Gastroesophageal sphincter (tissue), 4 donors: Measurements from ENCODE around the gene ACTN4. TPM values are rescaled to one million over a fixed set of nuclear protein-coding genes. Genes with fewer than 3 reads are reported as not detected.

Experiments
- ATAC-seq: fragments of 150-250 bp; one replicate; pipeline ENCODE4 v1.9.1; 2016; ENCODE audit warnings: mild to moderate bottlenecking, moderate library complexity
- H3K27ac ChIP-seq, 4 donors: fragments of 200-600 bp; sonication (generic) in 3 of 4; 1 replicate in 3 of 4; 2 replicates in 1 of 4; pipeline ENCODE4 v1.5.1; 2016 to 2019
- H3K27me3 ChIP-seq: fragments of 200-600 bp; sonication (generic); one replicate; pipeline ENCODE4 v1.5.1; 2019
- H3K36me3 ChIP-seq, 2 donors: fragments of 200-600 bp; sonication (generic); one replicate each; pipeline ENCODE4 v1.5.1; 2019; ENCODE audit warnings: control low read depth in 1 of 2
- H3K4me1 ChIP-seq, 3 donors: fragments of 200-600 bp; sonication (generic); 1 replicate in 2 of 3; 2 replicates in 1 of 3; pipeline ENCODE4 v1.5.1; 2016 to 2019; ENCODE audit warnings: control low read depth in 2 of 3
- H3K4me3 ChIP-seq, 2 donors: fragments of 200-600 bp; sonication (generic); one replicate each; pipeline ENCODE4 v1.5.1; 2019; ENCODE audit warnings: mild to moderate bottlenecking in 1 of 2, moderate library complexity in 1 of 2
- H3K9me3 ChIP-seq, 3 donors: fragments of 200-600 bp; sonication (generic); one replicate each; pipeline ENCODE4 v1.5.1; 2017 to 2019; ENCODE audit warnings: control low read depth in 2 of 3
- CTCF ChIP-seq, 4 experiments: fragments of 200-600 bp in 2 of 4; fragments of 450-650 bp in 2 of 4; sonication (generic) in 1 of 4; IDR thresholded peaks; one replicate each; pipeline ENCODE4 v1.5.1; 2017 to 2019; ENCODE audit warnings: antibody characterized with exemption in 4 of 4, mild to moderate bottlenecking in 2 of 4, moderate library complexity in 2 of 4
- EP300 ChIP-seq: sonication (generic); formaldehyde crosslinking; IDR thresholded peaks from one replicate; pipeline ENCODE4 v1.6.1; 2017; ENCODE audit warnings: antibody characterized with exemption, mild to moderate bottlenecking
- POLR2A ChIP-seq, 2 donors: fragments of 450-650 bp; IDR thresholded peaks; one replicate each; pipeline ENCODE4 v1.6.1; 2017; ENCODE audit warnings: antibody characterized with exemption in 2 of 2, mild to moderate bottlenecking in 2 of 2, moderate library complexity in 1 of 2
- POLR2AphosphoS5 ChIP-seq: sonication (generic); formaldehyde crosslinking; IDR thresholded peaks from one replicate; pipeline ENCODE4 v1.6.1; 2017; ENCODE audit warnings: antibody characterized with exemption
- WGBS, 2 donors: methylation state at CpG; one replicate each; pipeline ENCODE4 v1.1.5; 2018; ENCODE audit warnings: low coverage in 1 of 2; 5-methylcytosine and 5-hydroxymethylcytosine counted together
- total RNA-seq, 4 donors: library from RNA; depleted of rRNA; stranded (reverse); fragments of >200 nt; gene quantifications; one replicate each; pipeline ENCODE4 v1.1.0, GENCODE V29; 2016

ACTN4 gene
- total RNA-seq, 4 donors from 2014 or later, result 337 to 938 (median 507) TPM

GRCh38 chr19:38635483-38636399 is 11.7 kb upstream of the ACTN4 start:
- TF ChIP-seq CTCF (IDR thresholded peaks at IDR 0.05), result no peak
- no peak for TF ChIP-seq POLR2A (IDR thresholded peaks at IDR 0.05)
- peaks cover 0 to 74% of the 10 kb centered on the region in 2 donors for H3K36me3 ChIP-seq
- peak overlapping the region in 3 of 4 donors; percentile 57 to 66 (median 62) for H3K27ac ChIP-seq
- no peak for ATAC-seq
- H3K9me3 ChIP-seq, result no peaks in the 10 kb centered on the region
- 79 to 83% methylated on average over 12 to 13 of the region's 17 CpGs for WGBS, 2 donors
- H3K4me1 ChIP-seq, result peaks cover 0 to 23% (median 0%) of the 10 kb centered on the region in 3 donors
- H3K27me3 ChIP-seq, result no peaks in the 10 kb centered on the region
- H3K4me3 ChIP-seq, result no peak overlapping the region

DNA sequence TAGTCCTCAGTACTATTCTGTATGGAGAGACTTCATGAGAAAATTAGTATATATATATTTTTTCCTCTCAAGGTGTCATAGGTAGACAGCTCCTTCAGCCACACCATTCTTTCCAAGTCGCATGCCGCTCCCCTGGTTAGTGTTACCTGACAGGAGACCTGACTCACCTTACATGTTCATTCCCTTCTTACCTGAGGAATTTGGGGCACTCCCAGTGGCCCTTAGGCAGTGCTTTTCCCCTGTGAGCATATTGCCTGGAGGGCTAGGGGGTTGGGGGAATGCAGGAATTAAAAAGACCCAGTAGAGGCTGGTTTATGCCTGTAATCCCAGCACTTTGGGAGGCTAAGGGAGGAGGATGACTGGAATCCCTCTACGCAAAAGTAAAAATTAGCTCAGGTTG is 9.0 kb upstream of the ACTN4 start:
- H3K27ac ChIP-seq, result peak overlapping the region in 1 of 4 donors; percentile 6
- H3K9me3 ChIP-seq, result no peaks in the 10 kb centered on the region
- H3K4me1 ChIP-seq, result peaks cover 0 to 23% (median 0%) of the 10 kb centered on the region in 3 donors
- no peak overlapping the region for H3K4me3 ChIP-seq
- TF ChIP-seq CTCF (IDR thresholded peaks at IDR 0.05) (no peak), POLR2A (IDR thresholded peaks at IDR 0.05) (no peak), POLR2AphosphoS5 (no peak), EP300 (no peak)
- no peaks in the 10 kb centered on the region for H3K27me3 ChIP-seq
- no peak for ATAC-seq
- peaks cover 0 to 47% of the 10 kb centered on the region in 2 donors for H3K36me3 ChIP-seq
- WGBS, 2 donors, result 92 to 96% methylated on average over 3 of the region's 3 CpGs

DNA sequence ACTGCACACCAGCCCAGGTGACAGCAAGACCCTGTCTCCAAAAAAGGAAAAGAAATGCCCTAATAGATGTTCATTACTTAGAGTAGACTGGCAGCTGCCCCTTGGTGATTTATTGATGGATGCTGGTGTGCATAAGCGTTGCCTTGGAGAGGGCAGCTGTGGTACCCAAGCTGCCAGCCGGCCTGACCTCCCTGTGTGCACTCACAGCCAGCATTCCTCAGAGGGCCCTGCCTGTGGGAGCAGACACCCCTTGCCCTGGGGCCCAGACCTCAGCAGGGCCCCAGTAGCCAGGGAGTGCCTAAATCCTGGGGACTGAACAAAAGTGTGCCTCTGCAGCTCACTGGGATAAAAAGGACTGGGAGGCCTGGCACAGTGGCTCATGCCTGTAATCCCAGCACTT is 7.8 kb upstream of the ACTN4 start:
- Histone ChIP-seq H3K36me3 (peaks cover 0 to 42% of the 10 kb centered on the region in 2 donors), H3K4me3 (no peak overlapping the region), H3K27ac (peak overlapping the region in 3 of 4 donors; percentile 36 to 49 (median 41)), H3K4me1 (peaks cover 0 to 18% (median 0%) of the 10 kb centered on the region in 3 donors), H3K9me3 (no peaks in the 10 kb centered on the region), H3K27me3 (no peaks in the 10 kb centered on the region)
- no peak for ATAC-seq
- TF ChIP-seq POLR2A (IDR thresholded peaks at IDR 0.05), result no peak
- TF ChIP-seq EP300, result no peak
- TF ChIP-seq POLR2AphosphoS5, result no peak
- no peak for TF ChIP-seq CTCF (IDR thresholded peaks at IDR 0.05)
- WGBS, 2 donors, result 33% methylated on average over 1 of the region's 2 CpGs; no CpG with 5 or more reads in 1 of the 2 donors

GRCh38 chr19:38640368-38640767 is 7.1 kb upstream of the ACTN4 start:
- H3K27me3 ChIP-seq, result no peaks in the 10 kb centered on the region
- peaks cover 0 to 35% of the 10 kb centered on the region in 2 donors for H3K36me3 ChIP-seq
- peak overlapping the region in 3 of 4 donors; percentile 26 to 68 (median 49) for H3K27ac ChIP-seq
- peak; percentile 43 for ATAC-seq
- WGBS, 2 donors, result no CpG with 5 or more reads among the region's 4 CpGs
- peak in 1 of 4 experiments; percentile 2 for TF ChIP-seq CTCF (IDR thresholded peaks at IDR 0.05)
- no peak for TF ChIP-seq POLR2A (IDR thresholded peaks at IDR 0.05)
- H3K4me1 ChIP-seq, result peaks cover 0 to 13% (median 0%) of the 10 kb centered on the region in 3 donors
- H3K9me3 ChIP-seq, result no peaks in the 10 kb centered on the region
- H3K4me3 ChIP-seq, result no peak overlapping the region

GRCh38 chr19:38642176-38642575 is 5.3 kb upstream of the ACTN4 start:
- Histone ChIP-seq H3K4me1 (peaks cover 0 to 10% (median 0%) of the 10 kb centered on the region in 3 donors), H3K9me3 (no peaks in the 10 kb centered on the region), H3K27ac (no peak overlapping the region), H3K27me3 (no peaks in the 10 kb centered on the region), H3K36me3 (peaks cover 0 to 17% of the 10 kb centered on the region in 2 donors), H3K4me3 (no peak overlapping the region)
- ATAC-seq, result no peak
- TF ChIP-seq POLR2AphosphoS5 (no peak), CTCF (IDR thresholded peaks at IDR 0.05) (no peak), EP300 (no peak), POLR2A (IDR thresholded peaks at IDR 0.05) (no peak)
- WGBS, 2 donors, result 91 to 97% methylated on average over 5 to 7 of the region's 9 CpGs
